PC-9 (cell line): ENCODE results near the gene UBL4A. TPM values are rescaled to one million over a fixed set of nuclear protein-coding genes. Genes with fewer than 3 reads are reported as not detected.
A peak's percentile ranks its signal among the peaks of the same experiment; 100 is the strongest.

Experiments
- BruUV-seq: library from RNA; stranded (reverse); fragments of 400-500 nt; replicated peaks from 2 replicates; lab custom pipeline; 2021; lab: Mats Ljungman, UMichigan
- CTCF ChIA-PET: fragments of 300-600 bp; sonication (Branson Sonifier 250); formaldehyde crosslinking; loops from one replicate; lab custom pipeline; 2022; ENCODE audit warnings: antibody characterized with exemption; lab: Charles Lee
- POLR2A ChIA-PET: fragments of 300-600 bp; sonication (Branson Sonifier 250); formaldehyde crosslinking; loops from one replicate; lab custom pipeline; 2022; ENCODE audit warnings: antibody characterized with exemption; ENCODE audit not compliant: unreplicated experiment; lab: Charles Lee
- DNase-seq, 2 experiments: peaks; one replicate each; pipeline versions ENCODE4 v3.0.0 to v3.0.0-alpha.2; 2015 to 2022; ENCODE audit warnings: mixed read lengths in 1 of 2
- H2AFZ ChIP-seq: fragments of 200-600 bp; sonication (generic); 2 replicates; pipeline ENCODE4 v1.8.1; 2017; ENCODE audit warnings: antibody characterized with exemption
- H3F3A ChIP-seq: fragments of 200-600 bp; sonication (generic); 2 replicates; pipeline ENCODE4 v1.8.1; 2017; ENCODE audit warnings: antibody characterized with exemption, mild to moderate bottlenecking, low read depth; ENCODE audit not compliant: insufficient read depth
- H3K27ac ChIP-seq: fragments of 200-600 bp; sonication (generic); 2 replicates; pipeline ENCODE4 v1.6.1; 2016; ENCODE audit warnings: mixed run types
- H3K27me3 ChIP-seq: fragments of 200-600 bp; sonication (generic); 2 replicates; pipeline ENCODE4 v1.6.1; 2016; ENCODE audit warnings: low read depth, mixed run types; ENCODE audit not compliant: insufficient read depth
- H3K36me3 ChIP-seq: fragments of 200-600 bp; sonication (generic); 2 replicates; pipeline ENCODE4 v1.6.1; 2016; ENCODE audit warnings: low read depth, mixed run types
- H3K4me1 ChIP-seq: fragments of 200-600 bp; sonication (generic); replicated peaks from 2 replicates; pipeline ENCODE4 v1.6.1; 2016; ENCODE audit warnings: mixed run types; ENCODE audit not compliant: insufficient read depth
- H3K4me2 ChIP-seq: fragments of 200-600 bp; sonication (generic); 2 replicates; pipeline ENCODE4 v1.6.1; 2017; ENCODE audit warnings: mixed run types
- H3K4me3 ChIP-seq: fragments of 200-600 bp; sonication (generic); 2 replicates; pipeline ENCODE4 v1.6.1; 2016; ENCODE audit warnings: mixed run types
- H3K79me2 ChIP-seq: fragments of 200-600 bp; sonication (generic); 2 replicates; pipeline ENCODE4 v1.6.1; 2017; ENCODE audit warnings: low read depth, mixed run types
- H3K9me2 ChIP-seq: fragments of 200-600 bp; sonication (generic); 2 replicates; pipeline ENCODE4 v1.8.1; 2017; ENCODE audit warnings: mild to moderate bottlenecking; ENCODE audit not compliant: insufficient read depth
- H3K9me3 ChIP-seq: fragments of 200-600 bp; sonication (generic); 2 replicates; pipeline ENCODE4 v1.8.1; 2016; ENCODE audit warnings: low read depth; ENCODE audit not compliant: insufficient read depth
- H4K20me1 ChIP-seq: fragments of 200-600 bp; sonication (generic); 2 replicates; pipeline ENCODE4 v1.8.1; 2017; ENCODE audit not compliant: insufficient read depth
- CTCF ChIP-seq: fragments of 200-600 bp; sonication (generic); conservative IDR thresholded peaks from 2 replicates; pipeline ENCODE4 v1.6.1; 2017; ENCODE audit warnings: mixed run types, antibody characterized with exemption, mild to moderate bottlenecking, moderate library complexity
- EZH2 ChIP-seq: fragments of 200-600 bp; sonication (generic); IDR thresholded peaks from 2 replicates; pipeline ENCODE4 v1.8.0; 2017; ENCODE audit warnings: antibody characterized with exemption, low read depth
- intact Hi-C: fragments of 100-400 bp; cut with micrococcal nuclease; formaldehyde crosslinking; loops from one replicate; pipeline ENCODE4 v1.10.0; 2022; ENCODE audit not compliant: unreplicated experiment
- total RNA-seq: library from RNA; stranded (reverse); gene quantifications from 2 replicates; pipeline ENCODE4 v1.2.3, GENCODE V29; 2021

The UBL4A gene
- total RNA-seq, 1 experiment from 2014 or later, result 80.7 TPM

GRCh38 chrX:154534526-154535322 lies 48.3 kb upstream of the UBL4A start:
- H3K4me2 ChIP-seq, result no peak overlapping the region
- peaks cover 23% of the 10 kb centered on the region for H3K4me1 ChIP-seq
- H3K36me3 ChIP-seq, result peaks cover 23% of the 10 kb centered on the region; the same call in 1 of the 2 replicates
- ChIA-PET CTCF (interaction anchor here (2.2 kb wide), 1 partner anchor 161 kb away, joined by 9 read pairs; no protein-coding TSS in a partner anchor), POLR2A (no interaction called here)
- H3K9me3 ChIP-seq, result no peaks in the 10 kb centered on the region
- H3K27me3 ChIP-seq, result no peaks in the 10 kb centered on the region
- H3K4me3 ChIP-seq, result no peak overlapping the region
- peak; percentile 85 for TF ChIP-seq CTCF
- no peak for TF ChIP-seq EZH2
- no peak overlapping the region for H2AFZ ChIP-seq
- H3K79me2 ChIP-seq, result peaks cover 55% of the 10 kb centered on the region
- no peak overlapping the region for H3K27ac ChIP-seq
- H4K20me1 ChIP-seq, result peaks cover 14% of the 10 kb centered on the region
- no peaks in the 10 kb centered on the region for H3K9me2 ChIP-seq
- peaks cover 88% of the 10 kb centered on the region for H3F3A ChIP-seq
- no TSS peak for BruUV-seq
- peak; percentile 51 to 89 for DNase-seq
- intact Hi-C loops, result loop anchor here (5.0 kb wide), 3 partner anchors 137 to 767 kb away; partner anchors contain the start of genes FLNA and RPL10

- Histone ChIP-seq H3K27me3 (no peaks in the 10 kb centered on the region), H3K36me3 (peaks cover 8% of the 10 kb centered on the region; the same call in 1 of the 2 replicates), H3K9me2 (no peaks in the 10 kb centered on the region), H2AFZ (no peak overlapping the region), H3K4me3 (no peak overlapping the region), H4K20me1 (peaks cover 14% of the 10 kb centered on the region), H3K4me2 (no peak overlapping the region), H3K27ac (no peak overlapping the region), H3K79me2 (peaks cover 34% of the 10 kb centered on the region), H3K9me3 (no peaks in the 10 kb centered on the region), H3K4me1 (peaks cover 3% of the 10 kb centered on the region; the same call in 1 of the 2 replicates), H3F3A (peaks cover 81% of the 10 kb centered on the region)
- DNase-seq, result no peak
- ChIA-PET CTCF (interaction anchor here (0.6 to 1.3 kb wide), 2 partner anchors 42 to 159 kb away, joined by 3 to 9 read pairs; no protein-coding TSS in a partner anchor), POLR2A (interaction anchor here (0.6 kb wide), 1 partner anchor 15 kb away, joined by 3 read pairs; the partner anchor contains the start of gene IKBKG)
- no peak for TF ChIP-seq EZH2
- TF ChIP-seq CTCF, result no peak
- TSS peak; percentile 63 for BruUV-seq
- intact Hi-C loops, result loop anchor here (5.0 kb wide), 3 partner anchors 135 to 765 kb away; partner anchors contain the start of genes FLNA and RPL10
Observed at GRCh38 chrX:154532690-154533089, 46.3 kb upstream of the UBL4A start.

- no peaks in the 10 kb centered on the region for H3K9me2 ChIP-seq
- peaks cover 80% of the 10 kb centered on the region for H3F3A ChIP-seq
- no TSS peak for BruUV-seq
- H3K27ac ChIP-seq, result no peak overlapping the region
- DNase-seq, result peak in 1 of 2 experiments; percentile 84
- TF ChIP-seq EZH2 (no peak), CTCF (no peak)
- CTCF ChIA-PET, result interaction anchor here (0.5 to 1.3 kb wide), 3 partner anchors 17 to 164 kb away, joined by 4 to 9 read pairs (median 6); no protein-coding TSS in a partner anchor
- no peaks in the 10 kb centered on the region for H3K27me3 ChIP-seq
- intact Hi-C loops, result loop anchor here (5.0 kb wide), 3 partner anchors 134 to 764 kb away; partner anchors contain the start of genes FLNA and RPL10
- no peak overlapping the region for H3K4me3 ChIP-seq
- H3K36me3 ChIP-seq, result peaks cover 8% of the 10 kb centered on the region; the same call in 1 of the 2 replicates
- H2AFZ ChIP-seq, result no peak overlapping the region
- H3K79me2 ChIP-seq, result peaks cover 24% of the 10 kb centered on the region
- H3K4me1 ChIP-seq, result peaks cover 4% of the 10 kb centered on the region
- peaks cover 6% of the 10 kb centered on the region for H4K20me1 ChIP-seq
- no peaks in the 10 kb centered on the region for H3K9me3 ChIP-seq
- H3K4me2 ChIP-seq, result no peak overlapping the region
- POLR2A ChIA-PET, result interaction anchor here (0.5 to 1.0 kb wide), 11 partner anchors 8 to 585 kb away, joined by 3 to 18 read pairs (median 7); partner anchors contain the start of genes LAGE3 and SLC10A3
Observed at GRCh38 chrX:154531626-154532025, 45.2 kb upstream of the UBL4A start.
